Upper lobe of left lung (tissue), 6 donors: ENCODE measurements around the gene GRAMD1A. TPM values are rescaled to one million over a fixed set of nuclear protein-coding genes. Genes with fewer than 3 reads are reported as not detected.
"Not testable (repeated sequence)": the region's sequence is repeated elsewhere in the genome, so short reads cannot be mapped to it uniquely, and the experiment has no call there.

Experiments
- ATAC-seq, 2 donors: fragments of 200-7000 bp; cut with Tn5 transposase; one replicate each; pipeline ENCODE4 v1.9.1; 2022; ENCODE audit warnings: mild to moderate bottlenecking in 2 of 2, moderate library complexity in 2 of 2; ENCODE audit not compliant: low FRiP score in 2 of 2
- DNase-seq, 2 donors: peaks; one replicate each; pipeline ENCODE4 v3.0.0-alpha.2; 2019 to 2020
- H3K27ac ChIP-seq, 4 donors: fragments of 200-600 bp; sonication (generic); one replicate each; pipeline ENCODE4 v1.5.1; 2016 to 2019
- H3K27me3 ChIP-seq, 4 donors: fragments of 200-600 bp; sonication (generic); one replicate each; pipeline ENCODE4 v1.5.1; 2017 to 2019
- H3K36me3 ChIP-seq, 4 donors: fragments of 200-600 bp; sonication (generic); one replicate each; pipeline ENCODE4 v1.5.1; 2016 to 2019
- H3K4me1 ChIP-seq, 4 donors: fragments of 200-600 bp; sonication (generic); one replicate each; pipeline ENCODE4 v1.5.1; 2018 to 2019
- H3K4me3 ChIP-seq, 4 donors: fragments of 200-600 bp; sonication (generic); one replicate each; pipeline ENCODE4 v1.5.1; 2017 to 2019; ENCODE audit warnings: mild to moderate bottlenecking in 2 of 4, moderate library complexity in 1 of 4
- H3K9me3 ChIP-seq, 4 donors: fragments of 200-600 bp; sonication (generic); one replicate each; pipeline ENCODE4 v1.5.1; 2018 to 2019
- EP300 ChIP-seq, 4 donors: sonication (generic); formaldehyde crosslinking; IDR thresholded peaks; one replicate each; pipeline ENCODE4 v1.5.1; 2017; ENCODE audit warnings: antibody characterized with exemption in 4 of 4, control low read depth in 2 of 4
- POLR2A ChIP-seq, 4 donors: fragments of 450-650 bp; IDR thresholded peaks; one replicate each; pipeline ENCODE4 v1.5.1; 2016 to 2017; ENCODE audit warnings: antibody characterized with exemption in 4 of 4, mild to moderate bottlenecking in 2 of 4
- POLR2AphosphoS5 ChIP-seq, 2 donors: sonication (generic); formaldehyde crosslinking; IDR thresholded peaks; one replicate each; pipeline ENCODE4 v1.5.1; 2017; ENCODE audit warnings: antibody characterized with exemption in 2 of 2
- WGBS, 2 donors: methylation state at CpG; one replicate each; pipeline ENCODE4 v1.1.5; 2017 to 2018; 5-methylcytosine and 5-hydroxymethylcytosine counted together
- total RNA-seq, 6 donors: library from RNA; depleted of rRNA in 4 of 6; stranded (reverse); fragments of >200 nt in 4 of 6; gene quantifications; one replicate each; pipeline versions ENCODE4 v1.1.0 to v1.2.1, GENCODE V29; 2016 to 2021
- TF ChIP-seq, protein P1 (sequence below), 6 experiments: fragments of 450-650 bp in 4 of 6; fragments of 200-600 bp in 2 of 6; sonication (generic) in 2 of 6; IDR thresholded peaks; one replicate each; pipeline ENCODE4 v1.5.1; 2016 to 2019; ENCODE audit warnings: antibody characterized with exemption in 6 of 6
- donor health status: DM: no; HTN: no; CAD: no; lungs with moderate emphysema.
- donor health status: DM: no; HTN: yes; CAD: no; lungs with severe emphysema.

The GRAMD1A gene
- total RNA-seq, 6 donors from 2014 or later: 85.1 to 206 (median 119) TPM

DNA sequence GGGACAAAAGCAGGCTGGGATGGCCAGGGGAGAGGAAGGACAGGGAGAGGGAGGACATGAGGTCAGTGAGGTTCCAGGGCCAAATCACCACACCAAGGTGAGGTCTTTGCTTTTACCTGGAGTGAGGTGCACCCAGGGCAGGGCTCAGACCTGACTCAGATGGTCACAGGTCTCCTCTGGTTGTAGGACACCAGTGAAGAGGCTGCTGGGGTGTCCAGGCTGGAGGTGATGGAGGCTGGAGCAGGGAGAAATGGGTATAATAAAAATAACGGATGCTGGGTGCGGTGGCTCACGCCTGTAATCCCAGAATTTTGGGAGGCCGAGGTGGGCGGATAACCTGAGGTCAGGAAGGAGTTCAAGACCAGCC, 6.9 kb downstream of the GRAMD1A start:
- WGBS, 2 donors: 83 to 98% methylated on average over 5 of the region's 5 CpGs
- H3K36me3 ChIP-seq: peaks cover 11 to 53% (median 29%) of the 10 kb centered on the region in 4 donors

DNA sequence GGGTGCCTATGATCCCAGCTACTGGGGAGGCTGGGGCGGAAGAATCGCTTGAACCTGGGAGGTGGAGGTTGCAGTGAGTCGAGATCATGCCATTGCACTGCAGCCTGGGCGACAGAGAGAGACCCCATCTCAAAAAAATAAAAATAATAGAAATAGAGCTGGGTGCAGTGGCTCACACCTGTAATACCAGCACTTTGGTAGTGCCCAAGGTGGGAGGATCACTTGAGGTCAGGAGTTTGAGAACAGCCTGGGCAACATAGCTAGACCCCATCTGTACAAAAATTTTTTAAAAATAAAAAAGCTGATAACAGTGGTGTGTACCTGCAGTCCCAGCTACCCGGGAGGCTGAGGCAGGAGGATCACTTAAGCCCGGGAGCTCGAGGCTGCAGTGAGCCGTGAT, 7.3 kb downstream of the GRAMD1A start:
- H3K27me3 ChIP-seq, H3K9me3 ChIP-seq, ATAC-seq, DNase-seq, H3K4me3 ChIP-seq: not testable (repeated sequence)
- Histone ChIP-seq H3K27ac (peak overlapping the region; percentile 79 to 99 (median 85)), H3K36me3 (peaks cover 11 to 53% (median 30%) of the 10 kb centered on the region in 4 donors), H3K4me1 (peaks cover 67 to 99% (median 87%) of the 10 kb centered on the region in 4 donors)
- WGBS, 2 donors: 93 to 95% methylated on average over 8 of the region's 8 CpGs

More for the DNA sequence above, 6.9 kb downstream of the GRAMD1A start:
- Histone ChIP-seq H3K4me3 (no peak overlapping the region), H3K9me3 (no peaks in the 10 kb centered on the region), H3K27ac (peak overlapping the region; percentile 79 to 99 (median 85)), H3K4me1 (peaks cover 67 to 99% (median 88%) of the 10 kb centered on the region in 4 donors), H3K27me3 (no peaks in the 10 kb centered on the region)
- no peak for ATAC-seq
- DNase-seq: no peak
- no peak for TF ChIP-seq EP300 (IDR thresholded peaks at IDR 0.05)
- TF ChIP-seq, protein P1, sequence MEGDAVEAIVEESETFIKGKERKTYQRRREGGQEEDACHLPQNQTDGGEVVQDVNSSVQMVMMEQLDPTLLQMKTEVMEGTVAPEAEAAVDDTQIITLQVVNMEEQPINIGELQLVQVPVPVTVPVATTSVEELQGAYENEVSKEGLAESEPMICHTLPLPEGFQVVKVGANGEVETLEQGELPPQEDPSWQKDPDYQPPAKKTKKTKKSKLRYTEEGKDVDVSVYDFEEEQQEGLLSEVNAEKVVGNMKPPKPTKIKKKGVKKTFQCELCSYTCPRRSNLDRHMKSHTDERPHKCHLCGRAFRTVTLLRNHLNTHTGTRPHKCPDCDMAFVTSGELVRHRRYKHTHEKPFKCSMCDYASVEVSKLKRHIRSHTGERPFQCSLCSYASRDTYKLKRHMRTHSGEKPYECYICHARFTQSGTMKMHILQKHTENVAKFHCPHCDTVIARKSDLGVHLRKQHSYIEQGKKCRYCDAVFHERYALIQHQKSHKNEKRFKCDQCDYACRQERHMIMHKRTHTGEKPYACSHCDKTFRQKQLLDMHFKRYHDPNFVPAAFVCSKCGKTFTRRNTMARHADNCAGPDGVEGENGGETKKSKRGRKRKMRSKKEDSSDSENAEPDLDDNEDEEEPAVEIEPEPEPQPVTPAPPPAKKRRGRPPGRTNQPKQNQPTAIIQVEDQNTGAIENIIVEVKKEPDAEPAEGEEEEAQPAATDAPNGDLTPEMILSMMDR (IDR thresholded peaks at IDR 0.05): no peak
- no peak for TF ChIP-seq POLR2AphosphoS5 (IDR thresholded peaks at IDR 0.05)
- no peak for TF ChIP-seq POLR2A (IDR thresholded peaks at IDR 0.05)

DNA sequence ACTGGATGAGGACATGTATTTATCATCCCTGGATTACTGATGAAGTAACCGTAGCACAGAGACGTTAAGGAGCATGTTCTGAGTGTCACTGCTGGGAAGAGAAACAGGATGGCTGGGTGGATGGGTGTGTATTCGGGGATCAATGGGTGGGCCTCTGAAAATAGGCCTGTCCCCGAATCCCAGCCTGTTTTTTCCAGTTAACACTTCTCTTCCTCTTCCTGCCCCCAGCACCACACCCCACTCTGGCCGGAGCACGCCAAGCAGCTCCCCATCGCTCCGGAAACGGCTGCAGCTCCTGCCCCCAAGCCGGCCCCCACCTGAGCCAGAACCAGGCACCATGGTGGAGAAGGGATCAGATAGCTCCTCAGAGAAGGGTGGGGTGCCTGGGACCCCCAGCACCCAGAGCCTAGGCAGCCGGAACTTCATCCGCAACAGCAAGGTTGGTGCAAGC, 8.8 kb downstream of the GRAMD1A start:
- Histone ChIP-seq H3K4me1 (peaks cover 67 to 99% (median 88%) of the 10 kb centered on the region in 4 donors), H3K9me3 (no peaks in the 10 kb centered on the region), H3K27ac (peak overlapping the region; percentile 70 to 99 (median 85)), H3K36me3 (peaks cover 11 to 57% (median 34%) of the 10 kb centered on the region in 4 donors), H3K4me3 (no peak overlapping the region), H3K27me3 (no peaks in the 10 kb centered on the region)
- DNase-seq: no peak
- no peak for ATAC-seq
- TF ChIP-seq EP300 (IDR thresholded peaks at IDR 0.05) (peak in 3 of 4 donors; percentile 91 to 95 (median 94)), POLR2A (IDR thresholded peaks at IDR 0.05) (no peak), POLR2AphosphoS5 (IDR thresholded peaks at IDR 0.05) (peak; percentile 79 to 90)
- TF ChIP-seq, protein P1 (IDR thresholded peaks at IDR 0.05): no peak
- WGBS, 2 donors: 66 to 69% methylated on average over 12 of the region's 12 CpGs

DNA sequence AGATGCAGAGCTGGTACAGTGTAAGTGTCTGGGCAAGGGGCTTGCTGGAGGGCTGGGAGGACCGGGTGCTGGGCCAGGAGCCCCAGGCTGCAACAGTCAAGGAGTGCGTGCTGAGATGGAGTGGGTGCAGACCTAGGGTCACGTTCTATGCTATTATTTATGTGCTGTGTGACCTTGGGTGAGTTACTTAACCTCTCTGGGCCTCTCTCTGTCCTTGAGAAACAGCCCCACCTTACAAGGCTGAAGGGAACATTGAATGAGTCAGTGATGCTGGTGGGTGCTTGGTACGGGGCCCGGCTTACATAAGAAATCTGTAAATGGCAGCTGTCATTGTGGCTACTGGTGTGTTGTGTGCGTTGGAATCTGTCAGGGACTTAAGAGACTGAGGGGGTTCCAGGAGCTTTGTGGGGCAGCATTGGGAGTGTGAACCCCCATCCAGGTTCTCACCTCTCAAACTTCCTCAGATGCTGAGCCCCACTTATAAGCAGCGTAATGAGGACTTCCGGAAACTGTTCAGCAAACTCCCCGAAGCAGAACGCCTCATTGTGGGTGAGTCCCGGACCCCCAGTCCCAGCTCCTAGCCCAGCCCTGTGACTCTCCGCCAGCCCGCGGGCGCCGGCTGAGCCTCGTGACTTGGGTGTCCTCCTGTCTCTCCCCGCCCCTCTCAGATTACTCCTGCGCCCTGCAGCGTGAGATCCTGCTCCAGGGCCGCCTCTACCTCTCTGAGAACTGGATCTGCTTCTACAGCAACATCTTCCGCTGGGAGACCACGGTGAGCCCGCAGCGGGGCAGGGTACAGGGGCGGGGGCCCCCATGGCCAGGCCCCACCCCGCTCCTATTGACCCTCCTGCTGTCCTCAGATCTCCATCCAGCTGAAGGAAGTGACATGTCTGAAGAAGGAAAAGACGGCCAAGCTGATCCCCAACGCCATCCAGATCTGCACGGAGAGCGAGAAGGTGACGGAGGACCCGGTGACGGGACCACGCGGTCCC, 9.6 kb downstream of the GRAMD1A start:
- peaks cover 63 to 94% (median 85%) of the 10 kb centered on the region in 4 donors for H3K4me1 ChIP-seq
- H3K9me3 ChIP-seq: no peaks in the 10 kb centered on the region
- H3K4me3 ChIP-seq: no peak overlapping the region
- peak overlapping the region; percentile 55 to 99 (median 85) for H3K27ac ChIP-seq
- DNase-seq: peak in 1 of 2 donors; percentile 76
- peaks cover 11 to 65% (median 41%) of the 10 kb centered on the region in 4 donors for H3K36me3 ChIP-seq
- no peak for TF ChIP-seq EP300 (IDR thresholded peaks at IDR 0.05)
- no peak for TF ChIP-seq POLR2AphosphoS5 (IDR thresholded peaks at IDR 0.05)
- TF ChIP-seq POLR2A (IDR thresholded peaks at IDR 0.05): no peak
- TF ChIP-seq, protein P1 (IDR thresholded peaks at IDR 0.05): no peak
- no peaks in the 10 kb centered on the region for H3K27me3 ChIP-seq
- ATAC-seq: no peak
- WGBS, 2 donors: 84% methylated on average over 18 to 36 of the region's 36 CpGs

DNA sequence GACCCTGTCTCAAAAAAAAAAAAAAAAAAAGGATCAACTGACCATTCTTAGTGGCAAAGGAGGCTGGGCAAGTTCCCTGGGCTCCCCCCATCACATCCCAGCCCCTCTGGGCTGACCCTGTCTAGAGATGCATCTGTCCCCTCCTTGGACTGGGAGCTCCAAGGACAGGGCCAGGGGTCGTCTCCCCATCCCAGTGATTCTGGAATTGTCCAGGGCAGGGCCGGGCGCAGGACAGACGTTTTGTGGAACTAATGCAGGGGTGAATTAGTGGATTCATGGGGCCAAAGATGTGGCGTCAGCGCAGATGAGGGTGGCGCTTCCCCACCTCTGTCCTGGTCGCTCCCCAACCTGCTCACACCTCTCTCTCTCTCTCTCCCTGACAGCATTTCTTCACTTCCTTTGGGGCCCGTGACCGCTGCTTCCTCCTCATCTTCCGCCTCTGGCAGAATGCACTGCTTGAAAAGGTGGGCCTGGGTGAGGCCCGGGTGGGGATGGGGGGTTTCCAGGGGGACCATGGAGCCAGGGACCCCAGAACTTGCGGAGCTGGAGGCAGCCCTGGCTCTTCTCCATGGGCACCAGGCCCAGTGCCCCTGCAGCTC, 11.1 kb downstream of the GRAMD1A start:
- Histone ChIP-seq H3K36me3 (peaks cover 20 to 70% (median 53%) of the 10 kb centered on the region in 4 donors), H3K27ac (peak overlapping the region; percentile 11 to 99 (median 72)), H3K4me1 (peaks cover 48 to 79% (median 70%) of the 10 kb centered on the region in 4 donors), H3K27me3 (no peaks in the 10 kb centered on the region), H3K4me3 (no peak overlapping the region), H3K9me3 (no peaks in the 10 kb centered on the region)
- 73% methylated on average over 10 to 13 of the region's 13 CpGs for WGBS, 2 donors
- TF ChIP-seq POLR2AphosphoS5 (IDR thresholded peaks at IDR 0.05): peak in 1 of 2 donors; percentile 16
- TF ChIP-seq, protein P1 (IDR thresholded peaks at IDR 0.05): no peak
- no peak for TF ChIP-seq POLR2A (IDR thresholded peaks at IDR 0.05)
- TF ChIP-seq EP300 (IDR thresholded peaks at IDR 0.05): no peak
- DNase-seq (peak in 1 of 2 donors; percentile 57), ATAC-seq (no peak)
